ENCODE measurements around the gene RNF224.

Gene RNF224

DNA sequence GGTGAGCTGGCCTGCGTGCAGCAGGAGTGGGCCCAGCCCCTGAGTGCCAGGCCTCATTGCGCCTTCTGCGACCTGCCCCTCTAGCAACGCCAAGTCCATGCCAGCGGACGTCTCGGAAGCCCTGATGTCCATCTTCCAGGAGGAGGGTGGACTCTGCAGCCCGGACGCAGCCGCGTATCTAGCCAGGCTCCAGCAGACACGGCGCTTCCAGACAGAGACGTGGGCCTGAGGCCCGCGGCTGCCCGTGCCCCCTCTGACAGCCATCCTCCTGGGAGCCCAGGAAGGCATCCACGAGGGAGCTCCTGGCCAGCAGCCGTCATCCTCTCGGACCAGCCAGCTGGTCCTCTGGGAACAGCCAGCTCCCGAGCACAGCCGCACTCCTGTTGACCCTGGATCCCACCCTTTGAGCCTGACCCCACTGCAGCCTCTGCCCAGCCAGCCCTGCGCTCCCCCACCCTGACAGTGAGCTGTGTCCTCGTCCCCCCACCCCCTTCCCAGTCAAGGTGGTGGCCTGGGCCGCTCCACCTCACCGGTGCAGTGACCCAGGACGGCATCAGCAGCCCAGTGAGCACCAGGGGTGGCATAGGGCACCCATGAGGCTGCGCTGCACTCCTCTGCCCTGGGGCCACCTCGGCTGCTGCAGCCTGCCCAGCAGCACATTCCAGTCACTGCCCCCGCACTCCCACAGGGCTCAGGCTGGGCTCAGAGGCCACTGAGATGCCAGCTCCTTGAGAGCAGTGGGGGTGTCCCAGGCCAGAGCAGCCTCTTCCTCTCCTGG is 10.9 kb upstream of the RNF224 start:
- Histone ChIP-seq H3K36me3 (ENCODE audit: low read length) (no peaks in the 10 kb centered on the region), H3K4me2 (ENCODE audit: low read depth, low read length, poor library complexity, severe bottlenecking) (no peak overlapping the region)

DNA sequence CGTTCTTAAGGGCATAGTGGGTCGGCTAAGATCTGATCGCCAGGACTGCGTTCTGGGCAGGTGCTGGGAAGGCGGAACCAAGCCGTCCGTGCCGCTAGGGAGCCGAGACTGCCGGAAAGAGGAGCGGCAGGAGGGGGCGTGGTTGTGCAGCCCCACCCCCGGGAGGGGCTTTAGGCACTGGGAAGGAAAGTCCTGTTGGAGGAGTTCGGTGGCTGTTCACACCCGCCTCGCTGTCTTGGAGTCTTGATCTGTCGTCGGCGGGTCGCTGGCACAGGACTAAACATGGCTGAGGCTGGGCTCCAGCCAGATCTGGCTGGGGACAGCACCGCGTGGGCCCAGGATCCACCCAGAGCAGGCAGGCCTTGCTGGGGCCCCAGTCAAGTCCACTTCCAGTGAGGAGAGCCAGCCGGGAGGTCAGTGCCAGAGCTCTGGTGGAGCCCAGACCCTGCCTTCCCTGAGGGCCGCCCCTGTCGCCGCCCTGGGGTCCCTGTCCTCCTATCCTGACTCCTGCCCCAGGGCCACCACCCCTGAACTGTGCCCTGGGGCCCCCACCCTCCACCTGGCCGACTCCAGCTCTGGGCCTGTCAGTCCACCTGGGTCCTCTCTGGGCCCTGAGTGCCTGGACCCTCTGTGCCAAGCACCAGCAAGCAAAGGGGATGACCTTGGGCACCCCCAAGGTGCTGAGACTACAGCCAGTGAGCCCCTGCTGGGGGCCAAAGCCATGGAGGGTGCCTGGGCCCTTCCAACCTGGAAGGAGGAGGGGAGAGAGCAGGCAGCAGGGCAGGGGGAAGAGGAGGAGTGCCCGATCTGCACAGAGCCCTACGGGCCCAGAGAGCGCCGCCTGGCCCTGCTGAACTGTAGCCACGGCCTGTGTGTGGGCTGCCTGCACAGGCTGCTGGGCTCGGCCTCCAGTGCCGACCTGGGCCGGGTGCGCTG is 9.8 kb upstream of the RNF224 start:
- no peaks in the 10 kb centered on the region for H4K20me1 ChIP-seq (ENCODE audit: low read depth, low read length)
- no peak overlapping the region for H2AFZ ChIP-seq (ENCODE audit: low read depth, low read length, severe bottlenecking)
- H3F3A ChIP-seq (ENCODE audit: insufficient read depth): no peaks in the 10 kb centered on the region
- H3K9ac ChIP-seq (ENCODE audit: low read length): no peak overlapping the region
- H3K36me3 ChIP-seq (ENCODE audit: low read length): no peaks in the 10 kb centered on the region
- no peak overlapping the region for H3K27ac ChIP-seq (ENCODE audit: low read depth, low read length)
- TF ChIP-seq EZH2phosphoT487 (conservative IDR thresholded peaks at IDR 0.05; ENCODE audit: low read length): no peak
- TF ChIP-seq, protein P1, sequence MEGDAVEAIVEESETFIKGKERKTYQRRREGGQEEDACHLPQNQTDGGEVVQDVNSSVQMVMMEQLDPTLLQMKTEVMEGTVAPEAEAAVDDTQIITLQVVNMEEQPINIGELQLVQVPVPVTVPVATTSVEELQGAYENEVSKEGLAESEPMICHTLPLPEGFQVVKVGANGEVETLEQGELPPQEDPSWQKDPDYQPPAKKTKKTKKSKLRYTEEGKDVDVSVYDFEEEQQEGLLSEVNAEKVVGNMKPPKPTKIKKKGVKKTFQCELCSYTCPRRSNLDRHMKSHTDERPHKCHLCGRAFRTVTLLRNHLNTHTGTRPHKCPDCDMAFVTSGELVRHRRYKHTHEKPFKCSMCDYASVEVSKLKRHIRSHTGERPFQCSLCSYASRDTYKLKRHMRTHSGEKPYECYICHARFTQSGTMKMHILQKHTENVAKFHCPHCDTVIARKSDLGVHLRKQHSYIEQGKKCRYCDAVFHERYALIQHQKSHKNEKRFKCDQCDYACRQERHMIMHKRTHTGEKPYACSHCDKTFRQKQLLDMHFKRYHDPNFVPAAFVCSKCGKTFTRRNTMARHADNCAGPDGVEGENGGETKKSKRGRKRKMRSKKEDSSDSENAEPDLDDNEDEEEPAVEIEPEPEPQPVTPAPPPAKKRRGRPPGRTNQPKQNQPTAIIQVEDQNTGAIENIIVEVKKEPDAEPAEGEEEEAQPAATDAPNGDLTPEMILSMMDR (IDR thresholded peaks at IDR 0.05; ENCODE audit: insufficient read depth, low read length, poor library complexity, severe bottlenecking): no peak
- no peak overlapping the region for H3K4me2 ChIP-seq (ENCODE audit: low read depth, low read length, poor library complexity, severe bottlenecking)
- H3K9me2 ChIP-seq (replicated peaks; ENCODE audit: insufficient read depth, low read length): no peaks in the 10 kb centered on the region
- H3K4me3 ChIP-seq (ENCODE audit: insufficient read depth, low read length, poor library complexity, severe bottlenecking): no peak overlapping the region
- H3K27me3 ChIP-seq (ENCODE audit: low read length): no peaks in the 10 kb centered on the region
- H3K9me3 ChIP-seq (ENCODE audit: insufficient read depth, low read length): no peaks in the 10 kb centered on the region
- H3K79me2 ChIP-seq (ENCODE audit: insufficient read depth, low read length): no peaks in the 10 kb centered on the region

More for the DNA sequence above, 10.9 kb upstream of the RNF224 start:
- no peak overlapping the region for H3K27ac ChIP-seq (ENCODE audit: low read depth, low read length)
- no peak overlapping the region for H3K4me3 ChIP-seq (ENCODE audit: insufficient read depth, low read length, poor library complexity, severe bottlenecking)
- no peaks in the 10 kb centered on the region for H4K20me1 ChIP-seq (ENCODE audit: low read depth, low read length)
- H3K9me3 ChIP-seq (ENCODE audit: insufficient read depth, low read length): no peaks in the 10 kb centered on the region
- H3F3A ChIP-seq (ENCODE audit: insufficient read depth): no peaks in the 10 kb centered on the region
- no peak overlapping the region for H2AFZ ChIP-seq (ENCODE audit: low read depth, low read length, severe bottlenecking)
- H3K9ac ChIP-seq (ENCODE audit: low read length): no peak overlapping the region
- no peaks in the 10 kb centered on the region for H3K9me2 ChIP-seq (replicated peaks; ENCODE audit: insufficient read depth, low read length)
- H3K27me3 ChIP-seq (ENCODE audit: low read length): no peaks in the 10 kb centered on the region
- no peaks in the 10 kb centered on the region for H3K79me2 ChIP-seq (ENCODE audit: insufficient read depth, low read length)
- TF ChIP-seq, protein P1 (IDR thresholded peaks at IDR 0.05; ENCODE audit: insufficient read depth, low read length, poor library complexity, severe bottlenecking): no peak
- TF ChIP-seq EZH2phosphoT487 (conservative IDR thresholded peaks at IDR 0.05; ENCODE audit: low read length): no peak

DNA sequence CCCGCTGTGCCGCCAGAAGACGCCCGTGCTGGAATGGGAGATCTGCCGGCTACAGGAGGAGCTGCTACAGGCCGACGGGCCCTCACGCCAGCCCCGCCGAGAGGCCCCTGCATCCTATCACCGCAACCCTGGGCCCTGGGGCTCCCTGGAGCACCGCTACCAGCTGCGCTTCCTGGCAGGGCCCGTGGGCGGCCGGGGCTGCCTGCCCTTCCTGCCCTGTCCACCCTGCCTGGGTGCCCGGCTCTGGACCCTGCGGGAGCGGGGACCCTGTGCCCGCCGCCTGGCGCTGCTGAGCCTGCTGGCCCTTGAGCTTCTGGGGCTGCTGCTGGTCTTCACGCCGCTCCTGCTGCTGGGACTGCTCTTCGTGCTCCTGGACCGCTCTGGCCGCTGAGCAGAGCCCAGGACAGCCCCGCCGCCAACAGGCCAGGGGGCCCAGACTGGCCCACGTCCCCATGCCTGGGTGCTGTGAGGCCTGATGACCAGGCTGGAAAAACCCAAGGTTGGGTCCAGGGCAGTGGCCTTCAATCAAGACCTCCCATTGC is 9.0 kb upstream of the RNF224 start:
- Histone ChIP-seq H3K9me2 (replicated peaks; ENCODE audit: insufficient read depth, low read length) (no peaks in the 10 kb centered on the region), H3F3A (ENCODE audit: insufficient read depth) (no peaks in the 10 kb centered on the region), H2AFZ (ENCODE audit: low read depth, low read length, severe bottlenecking) (no peak overlapping the region), H3K9me3 (ENCODE audit: insufficient read depth, low read length) (no peaks in the 10 kb centered on the region), H3K36me3 (ENCODE audit: low read length) (no peaks in the 10 kb centered on the region), H4K20me1 (ENCODE audit: low read depth, low read length) (no peaks in the 10 kb centered on the region), H3K4me2 (ENCODE audit: low read depth, low read length, poor library complexity, severe bottlenecking) (no peak overlapping the region), H3K27ac (ENCODE audit: low read depth, low read length) (no peak overlapping the region), H3K4me3 (ENCODE audit: insufficient read depth, low read length, poor library complexity, severe bottlenecking) (no peak overlapping the region), H3K79me2 (ENCODE audit: insufficient read depth, low read length) (no peaks in the 10 kb centered on the region), H3K9ac (ENCODE audit: low read length) (no peak overlapping the region), H3K27me3 (ENCODE audit: low read length) (no peaks in the 10 kb centered on the region)
- TF ChIP-seq EZH2phosphoT487 (conservative IDR thresholded peaks at IDR 0.05; ENCODE audit: low read length): no peak
- TF ChIP-seq, protein P1 (IDR thresholded peaks at IDR 0.05; ENCODE audit: insufficient read depth, low read length, poor library complexity, severe bottlenecking): no peak

Data from SU-DHL-6 (cell line).